ENCODE results near the gene COX7A2.

COX7A2 gene

GRCh38 chr6:75250552-75250951, 7.0 kb upstream of the COX7A2 start:
- no peaks in the 10 kb centered on the region for H4K20me1 ChIP-seq (ENCODE audit: insufficient read depth, low read length)
- no peaks in the 10 kb centered on the region for H3K4me1 ChIP-seq (ENCODE audit: insufficient read depth, low read length)
- no peak overlapping the region for H3K4me3 ChIP-seq (ENCODE audit: low read depth in 1 of 2, low read length in 2 of 2)
- no peaks in the 10 kb centered on the region for H3K79me2 ChIP-seq (ENCODE audit: insufficient read depth, low read length)
- no peaks in the 10 kb centered on the region for H3K9me3 ChIP-seq (ENCODE audit: insufficient read depth, low read length, severe bottlenecking)
- no peaks in the 10 kb centered on the region for H3K27me3 ChIP-seq (ENCODE audit: insufficient read depth, low read length, poor library complexity)
- no peak overlapping the region for H3K27ac ChIP-seq (ENCODE audit: low read length)
- H3K9ac ChIP-seq (ENCODE audit: low read depth, low read length), result no peak overlapping the region
- no peak overlapping the region for H2AFZ ChIP-seq (ENCODE audit: low read depth, low read length)
- no peak for TF ChIP-seq CTCF (IDR thresholded peaks at IDR 0.05; ENCODE audit: borderline replicate concordance, extremely low read depth, low read length, poor library complexity, severe bottlenecking)
- TF ChIP-seq EZH2 (IDR thresholded peaks at IDR 0.05; ENCODE audit: borderline replicate concordance, low read depth, low read length, severe bottlenecking), result no peak
- H3K4me2 ChIP-seq (ENCODE audit: insufficient read depth, low read length), result no peak overlapping the region
- DNase-seq, result no peak
- peaks cover 11% of the 10 kb centered on the region; the same call in 1 of the 2 replicates for H3K36me3 ChIP-seq (ENCODE audit: insufficient read depth, low read length)
- ATAC-seq (ENCODE audit: insufficient read depth, low read depth), result no peak

GRCh38 chr6:75249837-75250236, 6.2 kb upstream of the COX7A2 start:
- ATAC-seq (ENCODE audit: insufficient read depth, low read depth) (no peak), DNase-seq (no peak)
- H3K9me3 ChIP-seq (ENCODE audit: insufficient read depth, low read length, severe bottlenecking), result no peaks in the 10 kb centered on the region
- no peak overlapping the region for H3K9ac ChIP-seq (ENCODE audit: low read depth, low read length)
- no peak overlapping the region for H3K4me2 ChIP-seq (ENCODE audit: insufficient read depth, low read length)
- no peak overlapping the region for H2AFZ ChIP-seq (ENCODE audit: low read depth, low read length)
- H3K79me2 ChIP-seq (ENCODE audit: insufficient read depth, low read length), result no peaks in the 10 kb centered on the region
- TF ChIP-seq CTCF (IDR thresholded peaks at IDR 0.05; ENCODE audit: borderline replicate concordance, extremely low read depth, low read length, poor library complexity, severe bottlenecking) (no peak), EZH2 (IDR thresholded peaks at IDR 0.05; ENCODE audit: borderline replicate concordance, low read depth, low read length, severe bottlenecking) (no peak)
- H4K20me1 ChIP-seq (ENCODE audit: insufficient read depth, low read length), result no peaks in the 10 kb centered on the region
- no peak overlapping the region for H3K4me3 ChIP-seq (ENCODE audit: low read depth in 1 of 2, low read length in 2 of 2)
- peaks cover 2% of the 10 kb centered on the region for H3K4me1 ChIP-seq (ENCODE audit: insufficient read depth, low read length)
- H3K36me3 ChIP-seq (ENCODE audit: insufficient read depth, low read length), result peaks cover 4% of the 10 kb centered on the region; the same call in 1 of the 2 replicates
- no peaks in the 10 kb centered on the region for H3K27me3 ChIP-seq (ENCODE audit: insufficient read depth, low read length, poor library complexity)
- no peak overlapping the region for H3K27ac ChIP-seq (ENCODE audit: low read length)

GRCh38 chr6:75246386-75246785, 2.8 kb upstream of the COX7A2 start:
- Histone ChIP-seq H2AFZ (ENCODE audit: low read depth, low read length) (no peak overlapping the region), H3K36me3 (ENCODE audit: insufficient read depth, low read length) (no peaks in the 10 kb centered on the region), H3K4me1 (ENCODE audit: insufficient read depth, low read length) (peaks cover 26% of the 10 kb centered on the region), H3K79me2 (ENCODE audit: insufficient read depth, low read length) (peaks cover 22% of the 10 kb centered on the region), H3K9me3 (ENCODE audit: insufficient read depth, low read length, severe bottlenecking) (no peaks in the 10 kb centered on the region), H3K27me3 (ENCODE audit: insufficient read depth, low read length, poor library complexity) (no peaks in the 10 kb centered on the region), H3K27ac (ENCODE audit: low read length) (no peak overlapping the region), H4K20me1 (ENCODE audit: insufficient read depth, low read length) (no peaks in the 10 kb centered on the region), H3K9ac (ENCODE audit: low read depth, low read length) (no peak overlapping the region), H3K4me2 (ENCODE audit: insufficient read depth, low read length) (no peak overlapping the region), H3K4me3 (ENCODE audit: low read depth in 1 of 2, low read length in 2 of 2) (no peak overlapping the region)
- no peak for ATAC-seq (ENCODE audit: insufficient read depth, low read depth)
- no peak for DNase-seq
- TF ChIP-seq CTCF (IDR thresholded peaks at IDR 0.05; ENCODE audit: borderline replicate concordance, extremely low read depth, low read length, poor library complexity, severe bottlenecking), result no peak
- TF ChIP-seq EZH2 (IDR thresholded peaks at IDR 0.05; ENCODE audit: borderline replicate concordance, low read depth, low read length, severe bottlenecking), result no peak
